H1 (cell line): ENCODE measurements around the gene ADAM12. TPM values are rescaled to one million over a fixed set of nuclear protein-coding genes. Genes with fewer than 3 reads are reported as not detected.

Experiments
- CTCF ChIA-PET: fragments of 300-600 bp; sonication (Branson Sonifier 250); formaldehyde crosslinking; loops from one replicate; lab custom pipeline; 2021; ENCODE audit not compliant: partially characterized antibody; lab: Charles Lee
- POLR2A ChIA-PET: fragments of 300-600 bp; sonication (Branson Sonifier 250); formaldehyde crosslinking; loops from one replicate; lab custom pipeline; 2021; ENCODE audit warnings: inconsistent platforms; ENCODE audit not compliant: partially characterized antibody; lab: Charles Lee
- DNase-seq, 2 experiments: peaks; one replicate each; pipeline versions ENCODE4 v3.0.0 to v3.0.0-alpha.2; 2010 to 2022; ENCODE audit warnings: low spot score in 2 of 2, low read depth in 1 of 2, mixed read lengths in 1 of 2
- FAIRE-seq: peaks from 2 replicates; lab custom pipeline; 2011; peaks lifted over from hg19 to GRCh38; lab: Jason Lieb, UNC
- H2AFZ ChIP-seq: 2 replicates; pipeline ENCODE4 v1.8.1; 2012; ENCODE audit warnings: low read length, inconsistent platforms
- H2AK5ac ChIP-seq: 2 replicates; pipeline ENCODE4 v1.6.1; 2013; ENCODE audit warnings: low read depth, low read length
- H2BK120ac ChIP-seq: replicated peaks from 2 replicates; pipeline ENCODE3; 2013; ENCODE audit warnings: low read depth, low read length, inconsistent platforms
- H2BK12ac ChIP-seq: 2 replicates; pipeline ENCODE4 v1.6.1; 2013; ENCODE audit warnings: low read depth, low read length
- H2BK15ac ChIP-seq: 2 replicates; pipeline ENCODE4 v1.6.1; 2013; ENCODE audit warnings: low read length
- H2BK20ac ChIP-seq: 2 replicates; pipeline ENCODE4 v1.6.1; 2013; ENCODE audit warnings: low read length
- H2BK5ac ChIP-seq: 2 replicates; pipeline ENCODE4 v1.6.1; 2013; ENCODE audit warnings: low read depth, low read length
- H3K14ac ChIP-seq: 2 replicates; pipeline ENCODE4 v1.6.1; 2013; ENCODE audit warnings: inconsistent platforms; ENCODE audit not compliant: insufficient read length
- H3K18ac ChIP-seq: 2 replicates; pipeline ENCODE4 v1.6.1; 2013; ENCODE audit warnings: low read length; ENCODE audit errors: extremely low read depth
- H3K23ac ChIP-seq: 2 replicates; pipeline ENCODE4 v1.6.1; 2013; ENCODE audit warnings: inconsistent platforms; ENCODE audit not compliant: insufficient read length
- H3K23me2 ChIP-seq: 2 replicates; pipeline ENCODE4 v1.6.1; 2013; ENCODE audit warnings: low read depth, low read length
- H3K27ac ChIP-seq: 2 replicates; pipeline ENCODE4 v1.6.1; 2011; ENCODE audit warnings: low read depth, low read length, inconsistent platforms
- H3K27me3 ChIP-seq, 4 experiments: replicated peaks in 1 of 4; 1 replicate in 1 of 4; 2 replicates in 3 of 4; pipeline versions ENCODE4 v1.6.1 to v1.8.1; 2011 to 2013; ENCODE audit warnings: low read length in 3 of 4, mild to moderate bottlenecking in 3 of 4, inconsistent platforms in 2 of 4, mixed read lengths in 2 of 4, moderate library complexity in 1 of 4; ENCODE audit not compliant: control insufficient read depth in 3 of 4, insufficient read depth in 3 of 4; ENCODE audit errors: extremely low read depth in 1 of 4
- H3K36me3 ChIP-seq, 4 experiments: 2 replicates each; pipeline versions ENCODE4 v1.6.1 to v1.8.1; 2011 to 2013; ENCODE audit warnings: mild to moderate bottlenecking in 4 of 4, low read length in 3 of 4, moderate library complexity in 2 of 4, control low read depth in 1 of 4, inconsistent platforms in 1 of 4; ENCODE audit not compliant: insufficient read depth in 4 of 4, control insufficient read depth in 2 of 4
- H3K4ac ChIP-seq: replicated peaks from 2 replicates; pipeline ENCODE3; 2013; ENCODE audit warnings: low read length, low read depth, mixed read lengths, inconsistent platforms; ENCODE audit not compliant: insufficient read length
- H3K4me1 ChIP-seq, 4 experiments: replicated peaks in 1 of 4; 1 replicate in 1 of 4; 2 replicates in 3 of 4; pipeline versions ENCODE4 v1.6.1 to v1.8.1; 2011 to 2013; ENCODE audit warnings: low read length in 3 of 4, inconsistent platforms in 2 of 4, mixed read lengths in 1 of 4; ENCODE audit not compliant: insufficient read depth in 4 of 4, control insufficient read depth in 3 of 4
- H3K4me2 ChIP-seq, 2 experiments: 2 replicates each; pipeline versions ENCODE4 v1.6.1 to v1.8.1; 2011 to 2013; ENCODE audit warnings: low read depth in 2 of 2, low read length in 2 of 2, control low read depth in 1 of 2, inconsistent platforms in 1 of 2, mild to moderate bottlenecking in 1 of 2; ENCODE audit not compliant: insufficient read depth in 1 of 2
- H3K4me3 ChIP-seq, 4 experiments: fragments of 200-600, 300-600 bp in 1 of 4; sonication (generic), shearing (Covaris generic), sonication (Bioruptor Twin) in 1 of 4; 2 replicates each; pipeline versions ENCODE4 v1.5.1 to v1.8.1; 2011 to 2016; ENCODE audit warnings: low read length in 4 of 4, low read depth in 3 of 4, control low read depth in 2 of 4, inconsistent platforms in 2 of 4, mild to moderate bottlenecking in 2 of 4, mixed read lengths in 1 of 4, moderate library complexity in 1 of 4; ENCODE audit not compliant: insufficient read depth in 2 of 4; ENCODE audit errors: extremely low read depth in 1 of 4
- H3K56ac ChIP-seq: replicated peaks from 2 replicates; pipeline ENCODE3; 2013; ENCODE audit warnings: low read depth, mild to moderate bottlenecking, mixed read lengths, low read length, inconsistent platforms; ENCODE audit not compliant: insufficient read length
- H3K79me1 ChIP-seq: 2 replicates; pipeline ENCODE4 v1.6.1; 2013; ENCODE audit warnings: low read depth, low read length, control low read depth
- H3K79me2 ChIP-seq, 2 experiments: 2 replicates each; pipeline versions ENCODE4 v1.6.1 to v1.8.1; 2012 to 2013; ENCODE audit warnings: low read length in 2 of 2, mild to moderate bottlenecking in 2 of 2, inconsistent platforms in 1 of 2; ENCODE audit not compliant: insufficient read depth in 2 of 2, control insufficient read depth in 1 of 2
- H3K9ac ChIP-seq, 4 experiments: replicated peaks in 1 of 4; 1 replicate in 1 of 4; 2 replicates in 3 of 4; pipeline versions ENCODE4 v1.6.1 to v1.8.1; 2011 to 2013; ENCODE audit warnings: low read depth in 3 of 4, low read length in 3 of 4, control low read depth in 2 of 4, mild to moderate bottlenecking in 2 of 4, moderate library complexity in 2 of 4, inconsistent platforms in 1 of 4; ENCODE audit errors: extremely low read depth in 1 of 4
- H3K9me3 ChIP-seq, 2 experiments: 2 replicates each; pipeline versions ENCODE4 v1.6.1 to v1.8.1; 2012 to 2013; ENCODE audit warnings: mild to moderate bottlenecking in 2 of 2, moderate library complexity in 2 of 2, control low read depth in 1 of 2, inconsistent platforms in 1 of 2, low read depth in 1 of 2, low read length in 1 of 2, mixed read lengths in 1 of 2; ENCODE audit not compliant: insufficient read depth in 2 of 2
- H4K20me1 ChIP-seq, 2 experiments: replicated peaks in 1 of 2; 2 replicates each; pipeline versions ENCODE3 to v1.8.1; 2011 to 2013; ENCODE audit warnings: inconsistent platforms in 2 of 2, low read length in 2 of 2, mild to moderate bottlenecking in 1 of 2; ENCODE audit not compliant: insufficient read depth in 2 of 2, control insufficient read depth in 1 of 2
- H4K5ac ChIP-seq: 2 replicates; pipeline ENCODE4 v1.6.1; 2013; ENCODE audit warnings: low read length, low read depth, mixed read lengths, inconsistent platforms; ENCODE audit not compliant: insufficient read length
- H4K8ac ChIP-seq: 2 replicates; pipeline ENCODE4 v1.8.0; 2013; ENCODE audit warnings: mild to moderate bottlenecking, moderate library complexity, low read length, inconsistent platforms; ENCODE audit not compliant: insufficient read depth; ENCODE audit errors: extremely low read depth
- H4K91ac ChIP-seq: replicated peaks from 2 replicates; pipeline ENCODE3; 2013; ENCODE audit warnings: low read length, mixed read lengths, inconsistent platforms; ENCODE audit not compliant: insufficient read length
- MAFK ChIP-seq: IDR thresholded peaks from 2 replicates; pipeline ENCODE4 v1.6.1; 2012; ENCODE audit warnings: low read depth, mild to moderate bottlenecking, improper control_type of control experiment, low read length
- WGBS, 2 experiments: shearing (Covaris generic) in 1 of 2; methylation state at CpG; one replicate each; pipeline versions ENCODE4 v1.1.6 to v1.1.7; 2013 to 2015; ENCODE audit warnings: low lambda C conversion rate in 2 of 2, mixed read lengths in 2 of 2, inconsistent platforms in 1 of 2, low coverage in 1 of 2, missing lambda C conversion rate in 1 of 2; ENCODE audit not compliant: insufficient replicate concordance in 2 of 2, insufficient coverage in 1 of 2, insufficient read length in 1 of 2; ENCODE audit errors: extremely low coverage in 1 of 2, missing lambda C conversion rate in 1 of 2; 5-methylcytosine and 5-hydroxymethylcytosine counted together
- polyA plus RNA-seq, 7 experiments: library from polyadenylated mRNA; depleted of rRNA in 3 of 7; stranded (reverse) in 5 of 7; unstranded in 2 of 7; fragments of >200 nt in 5 of 7; fragments of 200-250 nt in 2 of 7; gene quantifications; 1 replicate in 5 of 7; 2 replicates in 1 of 7; 4 replicates in 1 of 7; pipeline versions ENCODE4 v1.2.1 to v1.2.3, GENCODE V29; 2011 to 2013; ENCODE audit warnings: missing spikeins in 2 of 7, mixed read lengths in 2 of 7
- total RNA-seq: library from RNA; stranded (reverse); fragmentation: NEBNext Ultra II Directional; extraction: Animal tissue kit (Norgen Biotek cat#: 25700); gene quantifications from 2 replicates; pipeline ENCODE4 v1.2.1, GENCODE V29; 2021

Gene ADAM12
- total and polyA plus RNA-seq, 2 of the 8 experiments (the other 6 are each of a cell fraction or from before 2014, with no cell fraction given) = 0.07 to 0.17 TPM

DNA sequence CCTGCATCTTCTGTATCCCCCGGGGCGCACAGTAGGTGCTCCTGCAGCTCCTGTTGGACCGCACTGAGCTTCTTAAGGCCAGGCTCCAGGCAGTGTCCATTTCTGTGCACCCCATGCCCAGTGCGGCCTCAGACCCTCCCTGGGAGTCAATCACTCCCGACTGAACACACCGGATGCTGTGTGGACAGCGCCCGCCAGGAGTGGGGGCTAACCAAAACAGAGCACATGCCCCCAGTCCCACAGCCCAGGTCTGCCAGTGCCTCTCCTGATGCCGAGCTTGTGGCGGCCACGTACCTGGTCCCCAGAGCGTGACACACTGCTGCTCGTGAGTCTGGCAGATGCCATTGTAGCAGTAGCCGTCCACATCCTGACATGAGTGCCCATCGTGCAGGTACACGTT is 323.8 kb downstream of the ADAM12 start:
- DNase-seq (no peak), FAIRE-seq (no peak)
- Histone ChIP-seq H4K5ac (no peak overlapping the region), H4K91ac (no peak overlapping the region), H3K9ac (no peak overlapping the region), H3K4ac (no peak overlapping the region), H2BK12ac (no peak overlapping the region), H3K79me1 (no peaks in the 10 kb centered on the region), H4K8ac (no peak overlapping the region), H2BK20ac (no peak overlapping the region), H4K20me1 (no peaks in the 10 kb centered on the region), H3K23ac (no peak overlapping the region), H3K4me3 (no peak overlapping the region), H2AK5ac (no peak overlapping the region), H2BK120ac (no peak overlapping the region), H3K14ac (no peak overlapping the region), H3K9me3 (no peaks in the 10 kb centered on the region), H3K23me2 (no peaks in the 10 kb centered on the region), H3K4me1 (peaks cover 0 to 2% (median 0%) of the 10 kb centered on the region in 4 experiments; a peak in 1 of 7 replicates), H3K27ac (no peak overlapping the region), H2BK5ac (no peak overlapping the region), H3K79me2 (no peaks in the 10 kb centered on the region), H3K36me3 (no peaks in the 10 kb centered on the region), H2BK15ac (no peak overlapping the region), H2AFZ (no peak overlapping the region), H3K18ac (no peak overlapping the region), H3K27me3 (no peaks in the 10 kb centered on the region), H3K4me2 (no peak overlapping the region), H3K56ac (no peak overlapping the region)
- no peak for TF ChIP-seq MAFK
- ChIA-PET POLR2A (no interaction called here), CTCF (interaction anchor here (0.7 kb wide), 1 partner anchor 1129 kb away, joined by 3 read pairs; no protein-coding TSS in a partner anchor)
- WGBS, 2 experiments = 93% methylated on average over 16 of the region's 16 CpGs; no CpG with 5 or more reads in 1 of the 2 experiments
